ENCODE results near the gene TBC1D16. TPM values are rescaled to one million over a fixed set of nuclear protein-coding genes. Genes with fewer than 3 reads are reported as not detected.

Gene TBC1D16
- total and polyA plus RNA-seq, 10 of the 15 experiments (the other 5 are each of a cell fraction or from before 2014, with no cell fraction given): 0.01 to 0.13 (median 0.06) TPM; not detected in 3

- FAIRE-seq (no peak), DNase-seq (ENCODE audit: low read depth, low spot score) (no peak), ATAC-seq (no peak)
- Histone ChIP-seq H3K36me3 (ENCODE audit: control insufficient read depth in 2 of 2, insufficient read depth in 2 of 2, low read length in 1 of 2) (no peaks in the 10 kb centered on the region), H3K9ac (ENCODE audit: control insufficient read depth, insufficient read depth, low read length) (no peak overlapping the region), H2AFZ (ENCODE audit: control insufficient read depth, low read depth, low read length) (no peak overlapping the region), H3K4me1 (ENCODE audit: control insufficient read depth, insufficient read depth, low read length) (no peaks in the 10 kb centered on the region), H4K20me1 (ENCODE audit: control insufficient read depth, insufficient read depth) (no peaks in the 10 kb centered on the region), H3K4me2 (ENCODE audit: control insufficient read depth, insufficient read depth) (no peak overlapping the region), H3K4me3 (no peak overlapping the region), H3K27me3 (replicated peaks in 1 of 2; ENCODE audit: control insufficient read depth in 2 of 2, insufficient read depth in 2 of 2, low read length in 1 of 2) (peaks cover 0 to 1% of the 10 kb centered on the region in 2 experiments; a peak in 1 of 4 replicates), H3K9me3 (replicated peaks; ENCODE audit: control insufficient read depth, insufficient read depth, low read length) (no peaks in the 10 kb centered on the region), H3K79me2 (ENCODE audit: control insufficient read depth, insufficient read depth, low read length) (no peaks in the 10 kb centered on the region), H3K27ac (ENCODE audit: control insufficient read depth, insufficient read depth) (no peak overlapping the region)
- no TSS peak for BruUV-seq (replicated peaks)
- ChIA-PET POLR2A (no interaction called here), CTCF (no interaction called here), RAD21 (ENCODE audit: unreplicated experiment) (no interaction called here), SMC1A (ENCODE audit: uncharacterized antibody, unreplicated experiment) (no interaction called here)
- intact Hi-C loops (cut with micrococcal nuclease; ENCODE audit: unreplicated experiment) (no loop called here), in situ Hi-C loops (cut with MboI) (no loop called here)
- WGBS (ENCODE audit: insufficient coverage, insufficient replicate concordance, low lambda C conversion rate, missing lambda C conversion rate): 21% methylated on average over 31 of the region's 31 CpGs
- no peak for TF ChIP-seq WRNIP1 (IDR thresholded peaks at IDR 0.05; ENCODE audit: borderline replicate concordance, low read depth, low read length)
- no peak for TF ChIP-seq NR2C2 (IDR thresholded peaks at IDR 0.05; ENCODE audit: borderline replicate concordance, control insufficient read depth, insufficient read length, low read depth)
- TF ChIP-seq CEBPB (IDR thresholded peaks at IDR 0.05; ENCODE audit: borderline replicate concordance in 1 of 2, low read depth in 2 of 2, low read length in 2 of 2): no peak
Observed at GRCh38 chr17:79951361-79952264, 84.1 kb downstream of the TBC1D16 start.

GRCh38 chr17:79950751-79951150 is 84.9 kb downstream of the TBC1D16 start:
- BruUV-seq (replicated peaks): no TSS peak
- POLR2A ChIA-PET: no interaction called here
- FAIRE-seq: no peak

More at GRCh38 chr17:79950751-79951150, 84.9 kb downstream of the TBC1D16 start:
- no peak for DNase-seq (ENCODE audit: low read depth, low spot score)
- no peaks in the 10 kb centered on the region for H3K79me2 ChIP-seq (ENCODE audit: control insufficient read depth, insufficient read depth, low read length)
- RAD21 ChIA-PET (ENCODE audit: unreplicated experiment): no interaction called here
- H3K36me3 ChIP-seq (ENCODE audit: control insufficient read depth in 2 of 2, insufficient read depth in 2 of 2, low read length in 1 of 2): no peaks in the 10 kb centered on the region
- H3K4me2 ChIP-seq (ENCODE audit: control insufficient read depth, insufficient read depth): no peak overlapping the region
- CTCF ChIA-PET: no interaction called here
- in situ Hi-C loops (cut with MboI): no loop called here
- no peaks in the 10 kb centered on the region for H4K20me1 ChIP-seq (ENCODE audit: control insufficient read depth, insufficient read depth)
- no peak overlapping the region for H3K9ac ChIP-seq (ENCODE audit: control insufficient read depth, insufficient read depth, low read length)
- intact Hi-C loops (cut with micrococcal nuclease; ENCODE audit: unreplicated experiment): no loop called here
- SMC1A ChIA-PET (ENCODE audit: uncharacterized antibody, unreplicated experiment): no interaction called here
- no peaks in the 10 kb centered on the region for H3K4me1 ChIP-seq (ENCODE audit: control insufficient read depth, insufficient read depth, low read length)
- no peak overlapping the region for H3K27ac ChIP-seq (ENCODE audit: control insufficient read depth, insufficient read depth)
- H3K27me3 ChIP-seq (replicated peaks in 1 of 2; ENCODE audit: control insufficient read depth in 2 of 2, insufficient read depth in 2 of 2, low read length in 1 of 2): peaks cover 0 to 1% of the 10 kb centered on the region in 2 experiments; a peak in 1 of 4 replicates
- ATAC-seq: no peak
- no peak overlapping the region for H3K4me3 ChIP-seq
- no peaks in the 10 kb centered on the region for H3K9me3 ChIP-seq (replicated peaks; ENCODE audit: control insufficient read depth, insufficient read depth, low read length)
- H2AFZ ChIP-seq (ENCODE audit: control insufficient read depth, low read depth, low read length): no peak overlapping the region
- 72% methylated on average over 17 of the region's 17 CpGs for WGBS (ENCODE audit: insufficient coverage, insufficient replicate concordance, low lambda C conversion rate, missing lambda C conversion rate)
- TF ChIP-seq HSF1 (IDR thresholded peaks at IDR 0.05; ENCODE audit: low read depth, low read length) (no peak), ETV6 (conservative IDR thresholded peaks at IDR 0.05 in 1 of 2, IDR thresholded peaks at IDR 0.05 in 1 of 2; ENCODE audit: borderline replicate concordance in 1 of 2, low read depth in 1 of 2) (no peak), BRCA1 (IDR thresholded peaks at IDR 0.05; ENCODE audit: low read depth, low read length) (no peak), TAF1 (IDR thresholded peaks at IDR 0.05; ENCODE audit: borderline replicate concordance, low read depth, low read length) (no peak), POLR2AphosphoS2 (IDR thresholded peaks at IDR 0.05; ENCODE audit: low read depth, low read length) (no peak)

Data from GM12878 (cell line).